ENCODE measurements around the gene PPP1R3G.

PPP1R3G gene

GRCh38 chr6:5087389-5087788 is 2.2 kb downstream of the PPP1R3G start:
- H3K4me1 ChIP-seq (ENCODE audit: control insufficient read depth in 2 of 2, insufficient read depth in 1 of 2, low read depth in 1 of 2, low read length in 2 of 2) = peaks cover 0 to 9% of the 10 kb centered on the region in 2 donors
- H3K27me3 ChIP-seq (ENCODE audit: control insufficient read depth in 3 of 3, insufficient read depth in 3 of 3, low read depth in 1 of 3, low read length in 3 of 3) = peaks cover 35 to 49% (median 45%) of the 10 kb centered on the region in 3 experiments
- peak overlapping the region; percentile 17 for H3K9ac ChIP-seq (ENCODE audit: low read depth, low read length, poor library complexity)
- H4K8ac ChIP-seq (ENCODE audit: low read depth, low read length) = no peak overlapping the region
- H3K79me1 ChIP-seq (ENCODE audit: low read depth, low read length) = no peaks in the 10 kb centered on the region
- H3K18ac ChIP-seq (ENCODE audit: low read length) = peak overlapping the region; percentile 72
- WGBS, 2 donors (ENCODE audit: extremely low coverage in 2 of 2, insufficient read length in 2 of 2, insufficient replicate concordance in 1 of 2) = no CpG with 5 or more reads among the region's 19 CpGs
- no peak overlapping the region for H2AK5ac ChIP-seq (ENCODE audit: low read depth, low read length)
- H3K36me3 ChIP-seq (replicated peaks in 1 of 2; ENCODE audit: control insufficient read depth in 2 of 2, insufficient read depth in 2 of 2, low read length in 2 of 2) = no peaks in the 10 kb centered on the region
- peak overlapping the region; percentile 39 for H3K23ac ChIP-seq (ENCODE audit: low read depth, low read length, poor library complexity)
- no peak overlapping the region for H3K4me3 ChIP-seq (ENCODE audit: low read length in 2 of 2)
- H2AFZ ChIP-seq (ENCODE audit: low read length) = no peak overlapping the region
- no peak overlapping the region for H3K14ac ChIP-seq (ENCODE audit: low read length)
- H3K27ac ChIP-seq (replicated peaks; ENCODE audit: low read length) = no peak overlapping the region
- no peak overlapping the region for H2BK5ac ChIP-seq (ENCODE audit: low read length)
- H2BK12ac ChIP-seq (ENCODE audit: low read length) = no peak overlapping the region
- no peak for DNase-seq (ENCODE audit: low spot score)
- H4K91ac ChIP-seq (ENCODE audit: low read depth, low read length, poor library complexity) = no peak overlapping the region
- no peak overlapping the region for H2BK15ac ChIP-seq (ENCODE audit: low read length)
- H2BK120ac ChIP-seq (ENCODE audit: low read depth, low read length) = no peak overlapping the region
- H3K4me2 ChIP-seq (ENCODE audit: insufficient read depth, low read length, poor library complexity, severe bottlenecking) = no peak overlapping the region
- no peak overlapping the region for H3K4ac ChIP-seq (ENCODE audit: low read length)
- H3K9me3 ChIP-seq (replicated peaks in 1 of 2; ENCODE audit: control insufficient read depth in 2 of 2, insufficient read depth in 1 of 2, low read depth in 1 of 2, low read length in 2 of 2) = peaks cover 0 to 5% of the 10 kb centered on the region in 2 donors

GRCh38 chr6:5088780-5089179 is 3.6 kb downstream of the PPP1R3G start:
- H2BK15ac ChIP-seq (ENCODE audit: low read length) = no peak overlapping the region
- peaks cover 31 to 36% (median 32%) of the 10 kb centered on the region in 3 experiments for H3K27me3 ChIP-seq (ENCODE audit: control insufficient read depth in 3 of 3, insufficient read depth in 3 of 3, low read depth in 1 of 3, low read length in 3 of 3)
- H4K8ac ChIP-seq (ENCODE audit: low read depth, low read length) = no peak overlapping the region
- no peaks in the 10 kb centered on the region for H3K36me3 ChIP-seq (replicated peaks in 1 of 2; ENCODE audit: control insufficient read depth in 2 of 2, insufficient read depth in 2 of 2, low read length in 2 of 2)
- H3K23ac ChIP-seq (ENCODE audit: low read depth, low read length, poor library complexity) = no peak overlapping the region
- no peak overlapping the region for H2BK120ac ChIP-seq (ENCODE audit: low read depth, low read length)
- H3K79me1 ChIP-seq (ENCODE audit: low read depth, low read length) = no peaks in the 10 kb centered on the region
- WGBS, 2 donors (ENCODE audit: extremely low coverage in 2 of 2, insufficient read length in 2 of 2, insufficient replicate concordance in 1 of 2) = no CpG with 5 or more reads among the region's 3 CpGs
- H3K18ac ChIP-seq (ENCODE audit: low read length) = no peak overlapping the region
- no peak overlapping the region for H2BK5ac ChIP-seq (ENCODE audit: low read length)
- H3K27ac ChIP-seq (replicated peaks; ENCODE audit: low read length) = no peak overlapping the region
- DNase-seq (ENCODE audit: low spot score) = no peak
- H2AFZ ChIP-seq (ENCODE audit: low read length) = no peak overlapping the region
- H4K91ac ChIP-seq (ENCODE audit: low read depth, low read length, poor library complexity) = no peak overlapping the region
- H3K14ac ChIP-seq (ENCODE audit: low read length) = no peak overlapping the region
- no peak overlapping the region for H2AK5ac ChIP-seq (ENCODE audit: low read depth, low read length)
- H3K9ac ChIP-seq (ENCODE audit: low read depth, low read length, poor library complexity) = no peak overlapping the region
- peaks cover 0 to 5% of the 10 kb centered on the region in 2 donors for H3K9me3 ChIP-seq (replicated peaks in 1 of 2; ENCODE audit: control insufficient read depth in 2 of 2, insufficient read depth in 1 of 2, low read depth in 1 of 2, low read length in 2 of 2)
- no peak overlapping the region for H3K4me3 ChIP-seq (ENCODE audit: low read length in 2 of 2)
- no peak overlapping the region for H3K4me2 ChIP-seq (ENCODE audit: insufficient read depth, low read length, poor library complexity, severe bottlenecking)
- no peak overlapping the region for H2BK12ac ChIP-seq (ENCODE audit: low read length)
- H3K4ac ChIP-seq (ENCODE audit: low read length) = no peak overlapping the region
- peaks cover 0 to 9% of the 10 kb centered on the region in 2 donors for H3K4me1 ChIP-seq (ENCODE audit: control insufficient read depth in 2 of 2, insufficient read depth in 1 of 2, low read depth in 1 of 2, low read length in 2 of 2)

- Histone ChIP-seq H3K9ac (ENCODE audit: low read depth, low read length, poor library complexity) (no peak overlapping the region), H3K27ac (replicated peaks; ENCODE audit: low read length) (no peak overlapping the region), H3K27me3 (ENCODE audit: control insufficient read depth in 3 of 3, insufficient read depth in 3 of 3, low read depth in 1 of 3, low read length in 3 of 3) (peaks cover 22 to 26% (median 23%) of the 10 kb centered on the region in 3 experiments), H4K91ac (ENCODE audit: low read depth, low read length, poor library complexity) (no peak overlapping the region), H3K79me1 (ENCODE audit: low read depth, low read length) (no peaks in the 10 kb centered on the region), H3K4me2 (ENCODE audit: insufficient read depth, low read length, poor library complexity, severe bottlenecking) (no peak overlapping the region), H2AFZ (ENCODE audit: low read length) (no peak overlapping the region), H3K4ac (ENCODE audit: low read length) (no peak overlapping the region), H2BK120ac (ENCODE audit: low read depth, low read length) (no peak overlapping the region), H2AK5ac (ENCODE audit: low read depth, low read length) (no peak overlapping the region), H3K36me3 (replicated peaks in 1 of 2; ENCODE audit: control insufficient read depth in 2 of 2, insufficient read depth in 2 of 2, low read length in 2 of 2) (no peaks in the 10 kb centered on the region), H2BK12ac (ENCODE audit: low read length) (no peak overlapping the region), H4K8ac (ENCODE audit: low read depth, low read length) (no peak overlapping the region), H2BK15ac (ENCODE audit: low read length) (no peak overlapping the region), H3K4me3 (ENCODE audit: low read length in 2 of 2) (no peak overlapping the region), H2BK5ac (ENCODE audit: low read length) (no peak overlapping the region), H3K14ac (ENCODE audit: low read length) (no peak overlapping the region), H3K23ac (ENCODE audit: low read depth, low read length, poor library complexity) (no peak overlapping the region), H3K9me3 (replicated peaks in 1 of 2; ENCODE audit: control insufficient read depth in 2 of 2, insufficient read depth in 1 of 2, low read depth in 1 of 2, low read length in 2 of 2) (peaks cover 0 to 5% of the 10 kb centered on the region in 2 donors), H3K4me1 (ENCODE audit: control insufficient read depth in 2 of 2, insufficient read depth in 1 of 2, low read depth in 1 of 2, low read length in 2 of 2) (peaks cover 0 to 8% of the 10 kb centered on the region in 2 donors), H3K18ac (ENCODE audit: low read length) (no peak overlapping the region)
- no CpG with 5 or more reads among the region's 5 CpGs for WGBS, 2 donors (ENCODE audit: extremely low coverage in 2 of 2, insufficient read length in 2 of 2, insufficient replicate concordance in 1 of 2)
- no peak for DNase-seq (ENCODE audit: low spot score)
Measured at GRCh38 chr6:5089481-5090438, 4.6 kb downstream of the PPP1R3G start.

GRCh38 chr6:5090603-5091002 is 5.5 kb downstream of the PPP1R3G start:
- no CpG with 5 or more reads among the region's 7 CpGs for WGBS, 2 donors (ENCODE audit: extremely low coverage in 2 of 2, insufficient read length in 2 of 2, insufficient replicate concordance in 1 of 2)
- Histone ChIP-seq H3K4me1 (ENCODE audit: control insufficient read depth in 2 of 2, insufficient read depth in 1 of 2, low read depth in 1 of 2, low read length in 2 of 2) (peaks cover 0 to 6% of the 10 kb centered on the region in 2 donors), H3K27ac (replicated peaks; ENCODE audit: low read length) (no peak overlapping the region), H2BK15ac (ENCODE audit: low read length) (no peak overlapping the region), H2AFZ (ENCODE audit: low read length) (no peak overlapping the region), H3K27me3 (ENCODE audit: control insufficient read depth in 3 of 3, insufficient read depth in 3 of 3, low read depth in 1 of 3, low read length in 3 of 3) (peaks cover 14 to 18% (median 18%) of the 10 kb centered on the region in 3 experiments), H3K18ac (ENCODE audit: low read length) (no peak overlapping the region), H2BK5ac (ENCODE audit: low read length) (no peak overlapping the region), H3K79me1 (ENCODE audit: low read depth, low read length) (no peaks in the 10 kb centered on the region), H2AK5ac (ENCODE audit: low read depth, low read length) (no peak overlapping the region), H2BK12ac (ENCODE audit: low read length) (no peak overlapping the region), H3K23ac (ENCODE audit: low read depth, low read length, poor library complexity) (no peak overlapping the region), H3K4me2 (ENCODE audit: insufficient read depth, low read length, poor library complexity, severe bottlenecking) (no peak overlapping the region), H3K9ac (ENCODE audit: low read depth, low read length, poor library complexity) (no peak overlapping the region), H3K9me3 (replicated peaks in 1 of 2; ENCODE audit: control insufficient read depth in 2 of 2, insufficient read depth in 1 of 2, low read depth in 1 of 2, low read length in 2 of 2) (peaks cover 0 to 5% of the 10 kb centered on the region in 2 donors), H4K8ac (ENCODE audit: low read depth, low read length) (no peak overlapping the region), H3K4me3 (ENCODE audit: low read length in 2 of 2) (no peak overlapping the region), H3K4ac (ENCODE audit: low read length) (no peak overlapping the region), H3K14ac (ENCODE audit: low read length) (no peak overlapping the region), H4K91ac (ENCODE audit: low read depth, low read length, poor library complexity) (no peak overlapping the region), H2BK120ac (ENCODE audit: low read depth, low read length) (no peak overlapping the region), H3K36me3 (replicated peaks in 1 of 2; ENCODE audit: control insufficient read depth in 2 of 2, insufficient read depth in 2 of 2, low read length in 2 of 2) (no peaks in the 10 kb centered on the region)
- no peak for DNase-seq (ENCODE audit: low spot score)

Data from neuronal stem cell (in vitro differentiated cells).